Aorta (tissue), 5 donors: ENCODE measurements around the gene MPP1. TPM values are rescaled to one million over a fixed set of nuclear protein-coding genes. Genes with fewer than 3 reads are reported as not detected.
"Not testable (repeated sequence)": the region's sequence is repeated elsewhere in the genome, so short reads cannot be mapped to it uniquely, and the experiment has no call there.

Experiments
- ATAC-seq: fragments of 200-7000 bp; cut with Tn5 transposase; one replicate; pipeline ENCODE4 v1.9.1; 2022; ENCODE audit warnings: moderate library complexity; ENCODE audit not compliant: low FRiP score
- DNase-seq, 2 donors: peaks; one replicate each; pipeline ENCODE4 v3.0.0-alpha.2; 2020
- H3K27ac ChIP-seq, 2 donors: one replicate each; pipeline ENCODE4 v1.5.1; 2013; ENCODE audit warnings: low read length in 2 of 2, mild to moderate bottlenecking in 2 of 2, moderate library complexity in 2 of 2, control low read depth in 1 of 2, inconsistent platforms in 1 of 2, low read depth in 1 of 2
- H3K27me3 ChIP-seq, 2 donors: one replicate each; pipeline ENCODE4 v1.6.1; 2013; ENCODE audit warnings: control low read depth in 1 of 2, low read length in 1 of 2, mild to moderate bottlenecking in 1 of 2, moderate library complexity in 1 of 2; ENCODE audit not compliant: insufficient read depth in 2 of 2, control insufficient read depth in 1 of 2
- H3K36me3 ChIP-seq, 2 donors: one replicate each; pipeline ENCODE4 v1.6.1; 2013; ENCODE audit warnings: control low read depth in 1 of 2, low read length in 1 of 2, mild to moderate bottlenecking in 1 of 2; ENCODE audit not compliant: insufficient read depth in 2 of 2, control insufficient read depth in 1 of 2
- H3K4me1 ChIP-seq, 2 donors: one replicate each; pipeline ENCODE4 v1.6.1; 2013; ENCODE audit warnings: low read length in 2 of 2, control low read depth in 1 of 2, mild to moderate bottlenecking in 1 of 2, moderate library complexity in 1 of 2; ENCODE audit not compliant: insufficient read depth in 2 of 2, control insufficient read depth in 1 of 2
- H3K4me3 ChIP-seq, 2 donors: one replicate each; pipeline ENCODE4 v1.5.1; 2013; ENCODE audit warnings: low read length in 2 of 2, control low read depth in 1 of 2, mild to moderate bottlenecking in 1 of 2
- H3K9me3 ChIP-seq: one replicate; pipeline ENCODE4 v1.6.1; 2013; ENCODE audit warnings: mild to moderate bottlenecking, low read length; ENCODE audit not compliant: control insufficient read depth
- WGBS, 2 donors: extraction: QIAGEN DNeasy Blood & Tissue Kit; methylation state at CpG; one replicate each; pipeline ENCODE4 v1.1.7; 2013; 5-methylcytosine and 5-hydroxymethylcytosine counted together
- intact Hi-C, 2 donors: fragments of 100-400 bp; cut with DNase I; formaldehyde crosslinking; loops; one replicate each; pipeline versions ENCODE4 v1.14.2 to v1.15.0; 2022
- polyA plus RNA-seq, 2 donors: library from polyadenylated mRNA; stranded (reverse); fragments of 200-250 nt; gene quantifications; one replicate each; pipeline ENCODE4 v1.2.3, GENCODE V29; 2013
- total RNA-seq, 2 donors: library from RNA; stranded (reverse); fragmentation: NEBNext Ultra II Directional; extraction: Animal tissue kit (Norgen Biotek cat#: 25700); gene quantifications; one replicate each; pipeline ENCODE4 v1.2.1, GENCODE V29; 2021
- donor health status: healthy with polysubstance abuse.
- donor health status: Bipolar disorder and iron deficiency.
- donor health status: DM: no; HTN: no; CAD: no.
- donor health status: DM: no; HTN: no; CAD: no.
- donor health status: DM: yes; HTN: yes; CAD: no.

MPP1 gene
- total and polyA plus RNA-seq, 4 donors = 23.4 to 45.7 (median 37.8) TPM

GRCh38 chrX:154828016-154828408 lies 22.7 kb upstream of the MPP1 start:
- intact Hi-C loops = no loop called here
- no peaks in the 10 kb centered on the region for H3K9me3 ChIP-seq
- no peak for ATAC-seq
- no peaks in the 10 kb centered on the region for H3K4me1 ChIP-seq
- no peak for DNase-seq
- H3K27ac ChIP-seq = no peak overlapping the region
- H3K36me3 ChIP-seq = no peaks in the 10 kb centered on the region
- H3K4me3 ChIP-seq = no peak overlapping the region
- H3K27me3 ChIP-seq = no peaks in the 10 kb centered on the region
- WGBS, 2 donors = 72 to 98% methylated on average over 2 of the region's 2 CpGs

GRCh38 chrX:154827194-154828015 lies 22.1 kb upstream of the MPP1 start:
- H3K27me3 ChIP-seq = no peaks in the 10 kb centered on the region
- intact Hi-C loops = no loop called here
- ATAC-seq = no peak
- 57 to 68% methylated on average over 4 of the region's 4 CpGs for WGBS, 2 donors
- H3K4me3 ChIP-seq = no peak overlapping the region
- no peak overlapping the region for H3K27ac ChIP-seq
- H3K9me3 ChIP-seq = no peaks in the 10 kb centered on the region
- H3K4me1 ChIP-seq = no peaks in the 10 kb centered on the region
- no peaks in the 10 kb centered on the region for H3K36me3 ChIP-seq
- no peak for DNase-seq

- DNase-seq, H3K27ac ChIP-seq, H3K27me3 ChIP-seq, H3K36me3 ChIP-seq, H3K9me3 ChIP-seq, H3K4me3 ChIP-seq, ATAC-seq, H3K4me1 ChIP-seq, intact Hi-C loops: not testable (repeated sequence)
- WGBS, 2 donors = no CpG with 5 or more reads among the region's 3 CpGs
These were observed 20.3 kb upstream of the MPP1 start for GRCh38 chrX:154825586-154825985.

GRCh38 chrX:154824638-154825037 lies 19.4 kb upstream of the MPP1 start:
- WGBS, 2 donors = 71 to 92% methylated on average over 1 of the region's 1 CpG
- H3K4me3 ChIP-seq = no peak overlapping the region
- DNase-seq (no peak), ATAC-seq (no peak)
- H3K4me1 ChIP-seq = no peaks in the 10 kb centered on the region
- H3K27ac ChIP-seq = no peak overlapping the region
- no peaks in the 10 kb centered on the region for H3K27me3 ChIP-seq
- no peaks in the 10 kb centered on the region for H3K9me3 ChIP-seq
- H3K36me3 ChIP-seq = no peaks in the 10 kb centered on the region
- intact Hi-C loops = no loop called here

- H3K36me3 ChIP-seq = no peaks in the 10 kb centered on the region
- H3K9me3 ChIP-seq = no peaks in the 10 kb centered on the region
- WGBS, 2 donors = 59 to 79% methylated on average over 3 of the region's 3 CpGs
- H3K4me3 ChIP-seq = no peak overlapping the region
- H3K27ac ChIP-seq = no peak overlapping the region
- DNase-seq (no peak), ATAC-seq (no peak)
- intact Hi-C loops = no loop called here
- no peaks in the 10 kb centered on the region for H3K27me3 ChIP-seq
- no peaks in the 10 kb centered on the region for H3K4me1 ChIP-seq
These were observed 16.7 kb upstream of the MPP1 start for GRCh38 chrX:154822029-154822428.

- Histone ChIP-seq H3K36me3 (no peaks in the 10 kb centered on the region), H3K4me1 (no peaks in the 10 kb centered on the region), H3K9me3 (no peaks in the 10 kb centered on the region), H3K27ac (no peak overlapping the region), H3K27me3 (no peaks in the 10 kb centered on the region), H3K4me3 (no peak overlapping the region)
- ATAC-seq (no peak), DNase-seq (no peak)
- intact Hi-C loops = no loop called here
These were observed 16.2 kb upstream of the MPP1 start for GRCh38 chrX:154821523-154821922.

- no peak overlapping the region for H3K27ac ChIP-seq
- ATAC-seq = no peak
- no peaks in the 10 kb centered on the region for H3K36me3 ChIP-seq
- H3K9me3 ChIP-seq = no peaks in the 10 kb centered on the region
- no peak overlapping the region for H3K4me3 ChIP-seq
- no peak for DNase-seq
- no peaks in the 10 kb centered on the region for H3K4me1 ChIP-seq
- H3K27me3 ChIP-seq = no peaks in the 10 kb centered on the region
- WGBS, 2 donors = 65 to 83% methylated on average over 7 of the region's 7 CpGs
- intact Hi-C loops = no loop called here
These were observed 14.6 kb upstream of the MPP1 start for GRCh38 chrX:154819771-154820341.

GRCh38 chrX:154818916-154819770 lies 13.9 kb upstream of the MPP1 start:
- no peaks in the 10 kb centered on the region for H3K36me3 ChIP-seq
- no peak overlapping the region for H3K4me3 ChIP-seq
- intact Hi-C loops = no loop called here
- no peaks in the 10 kb centered on the region for H3K9me3 ChIP-seq
- H3K27ac ChIP-seq = no peak overlapping the region
- DNase-seq (no peak), ATAC-seq (no peak)
- H3K27me3 ChIP-seq = no peaks in the 10 kb centered on the region
- WGBS, 2 donors = 78 to 87% methylated on average over 11 of the region's 11 CpGs
- H3K4me1 ChIP-seq = no peaks in the 10 kb centered on the region
